ENCODE measurements around the gene PSMD11.
A peak's percentile ranks its signal among the peaks of the same experiment; 100 is the strongest.
"Not testable (repeated sequence)": the region's sequence is repeated elsewhere in the genome, so short reads cannot be mapped to it uniquely, and the experiment has no call there.

The PSMD11 gene

DNA sequence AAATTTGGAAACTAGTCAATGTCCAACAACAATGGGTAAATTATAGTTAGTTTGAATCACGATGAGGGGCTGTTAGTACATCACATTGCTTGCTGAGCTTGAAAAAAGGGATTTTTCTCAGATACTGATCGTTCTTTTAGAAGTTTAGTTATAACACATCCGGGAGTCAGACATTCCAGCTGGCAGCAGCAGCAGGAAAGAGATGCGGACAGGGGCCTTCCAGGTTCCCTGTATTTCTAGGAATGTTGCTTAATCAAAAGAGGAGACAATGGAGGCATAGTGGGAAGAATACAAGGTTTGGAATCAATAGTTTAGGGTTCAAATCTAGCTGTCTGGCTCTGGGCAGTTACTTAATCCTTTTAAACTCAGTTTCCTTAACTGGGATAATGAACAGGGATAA is 70.3 kb downstream of the PSMD11 start:
- no peak for DNase-seq (ENCODE audit: low read depth in 2 of 2)

DNA sequence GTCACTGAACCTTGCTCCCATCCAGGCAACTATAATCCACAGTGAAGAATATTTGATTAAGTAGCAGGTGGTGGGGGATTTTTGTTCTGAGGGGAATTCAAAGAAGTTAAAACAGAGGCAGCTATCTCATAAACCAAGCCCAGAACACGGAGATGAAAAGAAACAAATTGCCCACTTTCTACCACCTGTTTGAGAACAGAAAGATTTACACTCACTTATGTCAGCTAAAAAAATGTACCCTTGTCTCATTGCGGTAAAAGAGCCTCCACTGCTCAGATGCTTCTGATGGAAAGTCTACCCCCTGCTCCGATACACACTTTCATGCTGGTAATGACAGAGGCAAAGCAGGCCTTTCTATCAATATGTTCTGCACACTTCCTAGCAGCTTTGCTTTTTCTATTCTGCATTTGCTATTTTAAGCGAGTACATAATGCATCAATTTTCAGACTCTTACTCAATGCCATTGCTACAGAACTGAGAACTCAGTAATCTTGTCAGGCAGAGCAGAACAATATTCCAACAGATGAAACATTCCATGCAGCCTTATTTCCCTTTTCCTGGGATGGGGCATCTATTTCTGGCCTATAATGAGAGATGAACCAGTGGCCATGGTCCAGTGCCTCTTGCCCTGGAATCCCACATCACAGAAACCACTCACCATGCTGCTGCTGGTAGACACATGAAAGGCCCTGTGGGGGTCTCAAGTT is 71.5 kb downstream of the PSMD11 start:
- no peak for DNase-seq (ENCODE audit: low read depth in 2 of 2)

DNA sequence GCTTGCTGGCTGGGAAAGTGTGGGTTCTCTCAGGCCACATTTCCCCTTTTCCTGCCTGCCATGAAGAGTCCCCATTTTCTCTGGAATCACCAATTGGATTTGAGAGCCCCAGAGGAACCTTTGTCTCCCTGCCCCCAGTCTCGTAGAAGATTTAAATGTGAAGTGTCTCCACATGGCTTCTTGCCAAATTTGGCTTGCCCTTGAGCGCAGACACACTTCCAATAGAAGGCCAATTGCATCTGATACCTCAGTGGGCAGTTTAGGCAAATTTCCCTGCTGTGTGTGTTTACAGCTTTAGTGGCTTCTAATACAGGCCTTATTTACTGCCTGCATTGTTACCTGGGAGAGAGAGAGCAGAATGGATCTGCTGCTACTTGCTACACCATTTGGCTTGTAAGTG is 72.1 kb downstream of the PSMD11 start:
- DNase-seq (ENCODE audit: low read depth in 2 of 2), result no peak

DNA sequence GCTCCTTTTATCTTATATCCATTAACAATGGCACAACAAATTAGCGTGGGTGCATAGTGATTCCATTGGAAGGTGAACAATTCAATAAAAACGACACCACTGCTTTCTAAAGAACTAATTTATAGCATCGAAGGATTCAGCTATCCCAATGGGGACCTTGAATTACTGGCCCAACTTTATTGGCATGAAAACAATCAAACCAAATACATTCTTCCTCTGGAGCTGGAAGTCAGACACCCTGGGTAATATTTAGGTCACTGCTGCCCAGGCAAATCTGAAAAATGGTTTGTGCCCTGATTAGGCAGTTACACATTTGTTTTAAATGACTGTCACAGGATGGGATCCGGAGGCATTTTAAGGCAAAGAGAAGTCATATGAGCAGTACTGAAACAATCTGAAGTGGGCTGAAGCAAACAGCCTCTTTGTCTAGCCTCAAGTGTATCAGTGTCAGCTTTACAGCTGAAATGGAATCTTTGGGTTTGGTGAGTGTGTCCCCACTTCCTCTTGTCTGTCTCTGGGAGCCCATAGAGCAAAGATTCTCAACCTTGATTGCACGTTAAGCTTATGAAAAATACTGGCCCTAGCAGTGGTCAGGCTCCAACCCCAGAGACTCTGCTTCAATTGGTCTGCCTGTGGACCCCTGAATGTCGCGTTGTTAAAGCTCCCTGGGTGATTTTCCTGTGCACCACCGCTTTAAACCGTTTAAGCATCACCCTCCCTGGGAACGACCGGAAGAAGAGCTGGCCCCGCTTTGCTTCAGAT is 72.8 kb downstream of the PSMD11 start:
- DNase-seq (ENCODE audit: low read depth in 2 of 2), result no peak

DNA sequence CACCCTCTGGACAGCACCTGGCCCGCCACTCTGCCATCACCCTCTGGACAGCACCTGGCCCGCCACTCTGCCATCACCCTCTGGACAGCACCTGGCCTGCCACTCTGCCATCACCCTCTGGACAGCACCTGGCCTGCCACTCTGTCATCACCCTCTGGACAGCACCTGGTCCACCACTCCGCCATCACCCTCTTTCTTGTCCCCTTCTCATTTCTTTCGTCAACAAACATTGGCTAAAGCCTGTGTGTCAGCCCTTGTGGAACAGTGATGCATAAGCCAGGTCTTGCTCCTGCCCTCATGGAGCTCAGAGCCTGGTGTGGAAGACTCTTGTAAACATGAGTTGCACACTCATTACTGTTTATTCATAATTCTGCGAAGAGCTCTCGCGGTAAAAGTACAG is 73.7 kb downstream of the PSMD11 start:
- no peak for DNase-seq (ENCODE audit: low read depth in 2 of 2)

DNA sequence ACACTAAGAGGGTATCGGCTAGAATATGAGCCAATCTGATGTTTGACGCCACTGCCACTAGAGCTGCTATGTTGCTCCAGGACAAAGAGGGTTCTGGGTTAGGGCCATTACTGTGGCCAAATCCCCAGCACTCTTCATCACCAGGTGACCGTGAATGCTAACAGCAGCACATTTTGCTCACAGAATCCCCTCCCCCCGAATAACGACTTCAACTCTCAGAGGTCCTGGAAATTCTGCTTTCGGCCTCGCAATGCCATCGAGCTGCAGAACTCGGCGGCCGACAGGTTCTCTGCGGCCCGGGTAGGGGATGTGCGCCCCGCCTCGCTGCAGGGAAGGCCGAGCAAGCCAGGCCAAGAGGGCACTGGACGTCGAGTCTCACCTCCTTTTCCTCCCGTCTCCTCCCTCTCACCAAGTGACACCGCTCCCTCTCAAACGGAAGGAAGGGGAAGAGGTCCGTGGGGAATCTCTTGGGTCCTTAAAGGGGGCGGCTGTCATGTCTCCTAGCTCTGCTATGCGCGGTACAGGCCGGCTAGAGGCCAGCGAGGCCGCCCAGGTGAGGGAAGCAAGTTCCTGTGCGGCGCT is 74.4 kb downstream of the PSMD11 start:
- no peak for DNase-seq (ENCODE audit: low read depth in 2 of 2)

DNA sequence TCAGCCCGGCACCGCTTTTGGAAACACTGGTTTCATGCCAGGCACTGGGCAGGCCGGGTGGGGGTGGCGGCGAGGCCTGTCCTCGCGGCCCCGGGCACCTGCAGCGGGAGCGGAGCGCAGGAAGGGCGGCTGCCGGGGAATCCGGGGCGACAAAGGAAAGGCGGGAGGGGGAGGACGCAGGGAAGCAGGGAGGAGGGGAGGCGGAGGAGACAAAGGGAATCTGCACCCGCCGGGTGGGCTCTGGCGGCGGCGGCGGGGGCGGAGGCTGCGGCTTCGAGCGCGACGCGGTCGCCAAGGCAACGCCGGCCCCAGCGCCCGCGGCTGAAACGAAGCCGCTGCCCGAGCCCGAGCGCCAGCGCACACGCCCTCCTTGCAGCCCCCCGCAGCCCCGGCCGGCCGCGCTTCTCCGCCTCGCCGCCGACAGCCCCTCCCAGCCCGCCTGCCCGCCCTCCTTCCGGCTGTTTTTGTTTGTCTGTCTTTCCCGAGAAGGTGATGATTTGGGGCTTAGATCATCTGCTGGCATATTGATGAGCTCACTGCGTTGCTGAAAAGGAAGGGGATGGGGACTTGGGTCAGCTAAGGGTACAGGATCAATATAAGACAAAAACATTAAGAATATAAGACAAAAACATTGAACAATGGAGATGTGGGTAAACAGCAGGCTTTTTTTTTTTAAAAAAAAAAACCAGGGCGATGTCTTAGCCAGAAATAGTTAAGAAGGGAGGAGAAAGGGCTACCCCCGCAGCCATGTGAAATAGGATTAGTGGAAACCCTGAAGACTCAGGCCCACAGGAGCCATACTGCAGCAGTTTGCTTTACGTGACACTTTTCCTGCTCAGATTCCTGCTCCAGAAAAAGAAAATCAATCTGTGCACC is 75.2 kb downstream of the PSMD11 start:
- DNase-seq (ENCODE audit: low read depth in 2 of 2), result peak; percentile 22 to 55

DNA sequence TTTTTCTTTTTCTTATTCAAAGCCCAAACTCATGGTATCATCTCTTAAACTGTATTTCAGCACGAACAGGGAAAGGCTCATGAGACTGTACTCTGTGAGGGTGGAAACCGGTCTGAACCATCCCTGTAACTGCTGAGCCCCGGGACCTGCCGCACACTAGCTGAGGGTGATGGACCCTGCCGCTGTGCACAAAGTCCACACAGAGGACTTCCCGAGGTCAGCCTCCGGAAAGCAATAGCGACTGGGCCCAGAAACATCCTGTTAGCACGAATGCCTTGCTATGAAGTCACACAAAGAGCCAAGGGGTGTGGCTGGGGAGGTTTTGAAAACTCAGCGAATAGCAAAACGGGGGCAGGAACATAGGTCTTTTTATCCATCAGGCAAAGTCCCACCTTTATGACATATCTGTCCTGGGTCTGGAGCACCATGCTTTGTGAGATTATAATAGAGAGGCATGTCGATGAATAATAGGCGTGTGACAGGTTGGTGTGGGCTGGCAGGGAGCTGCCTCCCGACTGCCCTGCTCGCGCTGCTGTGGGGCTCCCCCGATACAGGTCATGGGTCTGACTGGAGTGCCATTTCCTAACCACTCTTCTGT is 75.9 kb downstream of the PSMD11 start:
- DNase-seq (ENCODE audit: low read depth in 2 of 2), result peak in 1 of 2 donors; percentile 21

DNA sequence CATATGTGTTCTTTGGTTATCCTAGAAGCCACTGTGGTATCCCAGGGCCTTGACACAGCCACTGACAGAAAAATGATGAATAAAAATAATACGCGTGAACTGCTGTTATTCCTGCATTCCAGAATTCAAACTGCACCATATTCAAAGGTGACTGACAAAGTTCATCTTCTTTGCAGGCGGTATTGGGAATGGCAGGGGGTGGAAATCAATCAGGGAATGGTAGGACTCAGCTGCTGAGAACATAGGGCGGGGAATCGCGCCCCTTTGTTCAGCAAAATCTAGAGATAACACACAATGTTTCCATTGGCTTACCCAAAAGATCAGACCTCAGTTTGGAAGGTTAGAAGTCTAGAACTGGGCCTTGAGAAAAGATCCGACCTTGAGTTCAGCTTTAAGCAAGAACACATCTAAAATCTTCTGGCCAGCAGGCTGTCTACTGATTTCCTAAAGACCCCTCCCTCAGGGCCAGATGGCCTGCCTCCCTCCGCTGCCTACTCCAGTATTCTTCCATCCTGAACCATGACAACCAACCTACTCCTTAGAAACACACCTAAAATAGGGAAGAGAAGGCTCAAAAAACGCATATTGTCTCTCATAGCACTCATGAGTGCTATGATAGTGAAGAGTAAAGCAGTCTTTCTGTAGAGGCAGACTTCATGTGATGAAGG is 76.6 kb downstream of the PSMD11 start:
- no peak for DNase-seq (ENCODE audit: low read depth in 2 of 2)

DNA sequence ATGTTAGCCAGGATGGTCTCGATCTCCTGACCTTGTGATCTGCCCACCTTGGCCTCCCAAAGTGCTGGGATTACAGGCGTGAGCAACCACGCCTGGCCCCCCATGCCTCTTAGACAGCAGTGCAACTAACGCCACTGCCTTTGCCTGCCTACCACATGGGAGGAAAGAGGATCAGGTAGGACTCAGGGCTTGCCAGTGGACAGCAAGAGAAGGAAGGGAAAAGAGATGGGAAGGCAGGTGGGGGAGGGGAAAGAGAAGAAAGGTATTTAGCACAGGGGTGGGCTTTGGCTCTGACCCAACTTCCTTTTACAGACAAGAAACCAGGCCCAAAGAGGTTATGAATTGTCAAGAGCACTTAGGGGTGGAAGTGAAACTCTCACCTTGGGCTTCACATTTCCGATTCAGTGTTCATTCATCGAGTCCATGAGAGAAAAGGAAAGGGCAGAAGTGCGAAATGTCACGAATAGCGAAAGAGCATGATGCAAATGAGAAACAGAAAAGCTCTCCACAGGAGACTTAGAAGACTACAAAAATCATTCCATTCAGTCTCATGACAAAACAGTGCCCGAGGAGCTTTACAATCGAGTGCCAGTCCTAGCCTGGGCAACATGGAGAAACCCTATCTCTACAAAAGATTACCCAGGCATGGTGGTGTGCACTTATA is 78.8 kb downstream of the PSMD11 start:
- no peak for DNase-seq (ENCODE audit: low read depth in 2 of 2)

DNA sequence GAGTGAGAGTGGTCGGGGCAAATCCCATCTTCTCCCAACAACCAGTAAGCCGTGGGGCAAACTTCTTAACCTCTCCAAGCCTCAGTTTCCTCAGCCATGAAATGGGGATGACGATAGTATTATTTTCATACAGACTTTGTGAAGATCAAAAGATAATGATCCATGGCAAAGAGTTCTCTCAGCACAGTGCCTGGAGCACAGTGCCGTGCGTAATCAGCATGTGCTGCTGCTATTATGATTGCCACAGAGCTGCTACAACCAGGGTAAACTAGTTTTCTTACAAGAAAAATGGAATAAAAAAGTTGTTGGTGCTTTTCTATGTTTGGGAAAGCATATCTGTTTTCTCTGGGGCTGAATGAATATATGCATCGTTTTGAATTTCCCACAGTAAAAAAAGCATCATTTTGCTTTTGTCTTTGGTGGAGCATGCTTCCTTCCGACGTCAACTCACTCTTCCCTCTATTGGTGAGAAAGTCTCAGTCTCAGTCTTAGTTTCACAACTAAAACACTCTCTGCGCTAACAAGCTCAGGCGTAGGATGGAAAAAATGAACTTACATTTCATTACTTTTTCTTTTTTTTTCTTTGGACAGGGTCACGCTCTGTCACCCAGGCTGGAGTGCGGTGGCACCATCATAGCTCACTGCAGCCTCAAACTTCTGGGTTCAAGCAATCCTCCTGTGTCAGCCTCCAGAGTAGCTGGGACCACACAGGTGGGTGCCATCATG is 79.7 kb downstream of the PSMD11 start:
- DNase-seq (ENCODE audit: low read depth in 2 of 2), result no peak

DNA sequence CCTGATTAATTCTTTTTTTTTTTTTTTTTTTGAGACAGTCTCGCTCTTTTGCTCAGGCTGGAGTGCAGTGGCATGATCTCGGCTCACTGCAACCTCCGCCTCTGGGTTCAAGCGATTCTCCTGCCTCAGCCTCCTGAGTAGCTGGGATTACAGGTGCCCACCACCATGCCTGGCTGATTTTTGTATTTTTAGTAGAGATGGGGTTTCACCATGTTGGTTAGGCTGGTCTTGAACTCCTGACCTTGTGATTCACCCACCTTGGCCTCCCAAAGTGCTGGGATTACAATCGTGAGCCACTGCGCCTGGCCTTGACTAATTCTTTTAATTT is 80.2 kb downstream of the PSMD11 start:
- not testable (repeated sequence) for DNase-seq (ENCODE audit: low read depth in 2 of 2)

DNA sequence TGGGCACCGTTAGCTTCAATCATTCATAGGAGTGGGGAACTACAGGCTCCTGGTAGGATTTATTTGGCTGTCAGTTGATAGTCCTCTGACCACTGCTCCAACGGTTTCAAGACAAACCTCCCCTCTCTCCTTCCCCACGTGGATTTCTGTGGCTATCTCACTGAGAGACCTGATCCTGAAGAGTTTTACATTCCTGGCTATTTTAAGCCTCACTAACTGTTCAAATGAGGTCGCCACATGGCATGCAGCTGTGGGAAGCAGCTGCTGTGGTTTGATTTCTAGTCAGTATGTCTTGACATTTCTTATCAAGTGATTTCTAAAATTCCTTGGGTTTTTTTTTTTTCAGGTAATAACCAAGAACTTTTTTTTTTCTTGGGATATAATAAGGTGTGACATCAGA is 80.8 kb downstream of the PSMD11 start:
- DNase-seq (ENCODE audit: low read depth in 2 of 2), result no peak

DNA sequence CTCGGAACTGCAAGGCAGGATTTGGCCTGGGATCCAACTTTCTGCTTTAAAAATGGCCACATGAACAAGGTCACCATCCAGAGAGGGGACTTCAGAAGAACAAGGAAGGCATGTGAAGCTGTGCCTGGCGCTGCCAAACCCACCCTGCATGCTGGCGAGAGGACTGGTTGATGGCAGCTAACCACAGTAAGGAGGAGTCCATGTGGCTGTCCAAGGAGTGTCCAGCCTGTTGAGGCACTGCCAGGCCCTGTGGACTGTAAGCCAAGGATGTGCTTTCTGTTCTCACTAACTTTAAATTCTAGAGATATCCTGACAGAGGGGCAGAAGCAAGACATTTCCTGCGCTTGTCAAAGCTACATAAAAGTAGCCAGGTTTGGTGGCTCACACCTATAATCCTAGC is 82.8 kb downstream of the PSMD11 start:
- no peak for DNase-seq (ENCODE audit: low read depth in 2 of 2)

DNA sequence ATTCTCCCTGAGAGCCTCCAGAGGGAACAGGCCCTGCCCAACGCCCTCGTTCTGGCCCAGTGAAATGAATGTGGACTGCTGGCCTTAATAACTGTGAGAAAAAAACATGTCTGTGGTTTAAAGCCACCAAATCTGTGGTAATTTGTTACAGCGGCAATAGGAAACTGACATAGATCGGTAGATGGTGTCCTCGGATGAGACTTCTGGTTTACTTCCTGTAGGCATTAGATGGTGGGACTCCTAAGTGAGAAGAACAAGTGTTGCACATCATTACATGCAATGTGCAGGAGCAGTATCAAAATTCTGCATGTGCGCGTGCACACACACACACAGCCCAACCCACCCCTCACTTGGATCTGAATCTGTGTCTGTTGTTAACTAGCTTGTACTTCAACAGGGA is 84.5 kb downstream of the PSMD11 start:
- no peak for DNase-seq (ENCODE audit: low read depth in 2 of 2)

DNA sequence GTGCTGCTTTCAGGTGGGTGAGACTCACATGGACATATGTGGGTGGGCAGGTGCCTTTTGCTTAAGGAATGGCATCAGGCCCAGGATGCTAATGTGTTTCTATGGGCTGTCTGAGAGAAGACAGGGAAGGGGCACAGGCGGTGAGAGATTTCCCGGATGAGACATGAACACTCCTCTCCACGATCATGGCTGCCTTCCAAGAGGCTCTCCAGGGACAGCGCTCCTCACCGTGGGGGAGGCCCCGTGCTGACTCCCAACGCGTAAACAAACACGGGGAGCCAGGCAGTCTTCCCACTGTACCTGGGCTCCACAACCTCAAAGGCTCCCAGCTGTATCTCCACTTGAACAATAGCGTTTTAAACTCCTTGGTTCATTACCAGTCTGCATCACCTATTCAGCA is 85.3 kb downstream of the PSMD11 start:
- no peak for DNase-seq (ENCODE audit: low read depth in 2 of 2)

Measured in stimulated activated CD8-positive, alpha-beta memory T cell treated with anti-CD3 and anti-CD28 coated beads, Interleukin-7, amount 100 ng/mL, for 4 hours (primary cell).